ENCODE results near the gene NAXD. TPM values are rescaled to one million over a fixed set of nuclear protein-coding genes. Genes with fewer than 3 reads are reported as not detected.

The NAXD gene
- total RNA-seq, 1 donor from 2014 or later = 17.2 TPM

DNA sequence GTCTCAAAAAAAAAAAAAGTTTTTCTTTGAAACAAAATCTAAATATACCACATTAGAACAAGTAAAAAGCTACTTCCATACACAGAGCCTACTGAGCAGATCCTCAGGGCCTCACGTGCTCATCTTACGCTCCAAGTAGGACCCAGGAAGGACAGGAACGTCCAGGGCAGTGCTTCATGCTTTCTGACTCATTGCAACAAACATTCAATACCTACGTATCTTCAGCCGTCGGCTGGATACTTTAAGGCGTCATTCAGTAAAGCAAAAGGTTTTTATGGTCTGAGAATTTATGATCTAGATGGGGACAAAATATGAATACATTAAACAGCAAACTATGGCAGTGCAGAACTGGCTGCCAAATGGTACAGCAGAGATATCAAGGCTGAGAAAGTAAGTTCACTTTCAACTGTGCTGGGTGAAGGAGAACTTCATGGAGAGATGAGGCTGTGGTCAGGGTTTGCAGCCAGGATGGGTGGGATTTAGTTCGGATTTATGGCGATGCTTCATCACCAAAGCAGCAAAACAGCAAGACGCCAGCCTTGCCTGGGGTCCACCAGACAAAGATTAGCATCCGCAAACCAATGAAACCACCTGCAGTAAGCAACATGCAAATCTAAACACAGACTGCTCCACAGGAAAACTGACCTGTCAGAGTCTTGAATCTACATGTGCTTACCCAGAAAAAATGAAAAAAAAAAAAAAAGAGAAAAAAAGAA, 70.1 kb downstream of the NAXD start:
- DNase-seq (ENCODE audit: extremely low spot score in 2 of 2) = no peak
- peaks cover 0 to 47% of the 10 kb centered on the region in 2 donors for H3K36me3 ChIP-seq
- peak overlapping the region; percentile 0 for H3K27ac ChIP-seq
- H3K4me1 ChIP-seq = peaks cover 6% of the 10 kb centered on the region
- H3K27me3 ChIP-seq = no peaks in the 10 kb centered on the region
- intact Hi-C loops (cut with DNase I) = no loop called here
- no peak overlapping the region for H3K4me3 ChIP-seq
- H3K9me3 ChIP-seq = no peaks in the 10 kb centered on the region
- TF ChIP-seq, protein P1, sequence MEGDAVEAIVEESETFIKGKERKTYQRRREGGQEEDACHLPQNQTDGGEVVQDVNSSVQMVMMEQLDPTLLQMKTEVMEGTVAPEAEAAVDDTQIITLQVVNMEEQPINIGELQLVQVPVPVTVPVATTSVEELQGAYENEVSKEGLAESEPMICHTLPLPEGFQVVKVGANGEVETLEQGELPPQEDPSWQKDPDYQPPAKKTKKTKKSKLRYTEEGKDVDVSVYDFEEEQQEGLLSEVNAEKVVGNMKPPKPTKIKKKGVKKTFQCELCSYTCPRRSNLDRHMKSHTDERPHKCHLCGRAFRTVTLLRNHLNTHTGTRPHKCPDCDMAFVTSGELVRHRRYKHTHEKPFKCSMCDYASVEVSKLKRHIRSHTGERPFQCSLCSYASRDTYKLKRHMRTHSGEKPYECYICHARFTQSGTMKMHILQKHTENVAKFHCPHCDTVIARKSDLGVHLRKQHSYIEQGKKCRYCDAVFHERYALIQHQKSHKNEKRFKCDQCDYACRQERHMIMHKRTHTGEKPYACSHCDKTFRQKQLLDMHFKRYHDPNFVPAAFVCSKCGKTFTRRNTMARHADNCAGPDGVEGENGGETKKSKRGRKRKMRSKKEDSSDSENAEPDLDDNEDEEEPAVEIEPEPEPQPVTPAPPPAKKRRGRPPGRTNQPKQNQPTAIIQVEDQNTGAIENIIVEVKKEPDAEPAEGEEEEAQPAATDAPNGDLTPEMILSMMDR (IDR thresholded peaks at IDR 0.05) = no peak
- no peak for TF ChIP-seq POLR2AphosphoS5 (IDR thresholded peaks at IDR 0.05; ENCODE audit: insufficient read depth in 1 of 2, low read depth in 1 of 2)
- no peak for TF ChIP-seq POLR2A (IDR thresholded peaks at IDR 0.05)

GRCh38 chr13:110687736-110688135, 72.4 kb downstream of the NAXD start:
- intact Hi-C loops (cut with DNase I) = no loop called here
- peaks cover 6% of the 10 kb centered on the region for H3K4me1 ChIP-seq
- TF ChIP-seq, protein P1 (IDR thresholded peaks at IDR 0.05) = no peak
- no peak for TF ChIP-seq POLR2A (IDR thresholded peaks at IDR 0.05)
- TF ChIP-seq POLR2AphosphoS5 (IDR thresholded peaks at IDR 0.05; ENCODE audit: insufficient read depth in 1 of 2, low read depth in 1 of 2) = no peak
- no peak overlapping the region for H3K27ac ChIP-seq
- no peak overlapping the region for H3K4me3 ChIP-seq
- H3K9me3 ChIP-seq = no peaks in the 10 kb centered on the region
- H3K27me3 ChIP-seq = no peaks in the 10 kb centered on the region
- H3K36me3 ChIP-seq = peaks cover 0 to 26% of the 10 kb centered on the region in 2 donors
- DNase-seq (ENCODE audit: extremely low spot score in 2 of 2) = no peak

- DNase-seq (ENCODE audit: extremely low spot score in 2 of 2) = no peak
Measured at GRCh38 chr13:110689041-110689440, 73.7 kb downstream of the NAXD start.

More at GRCh38 chr13:110689041-110689440, 73.7 kb downstream of the NAXD start:
- TF ChIP-seq POLR2A (IDR thresholded peaks at IDR 0.05) = no peak
- TF ChIP-seq, protein P1 (IDR thresholded peaks at IDR 0.05) = no peak
- no peak for TF ChIP-seq POLR2AphosphoS5 (IDR thresholded peaks at IDR 0.05; ENCODE audit: insufficient read depth in 1 of 2, low read depth in 1 of 2)
- Histone ChIP-seq H3K9me3 (no peaks in the 10 kb centered on the region), H3K27ac (no peak overlapping the region), H3K4me3 (no peak overlapping the region), H3K36me3 (peaks cover 0 to 23% of the 10 kb centered on the region in 2 donors), H3K4me1 (peaks cover 3% of the 10 kb centered on the region), H3K27me3 (no peaks in the 10 kb centered on the region)
- intact Hi-C loops (cut with DNase I) = no loop called here

Other genes starting within 250 kb of the NAXD start
- 15.2 TPM for gene RAB20, start 53.8 kb upstream of the NAXD start, total RNA-seq
- gene CARS2, start 90.6 kb downstream of the NAXD start, total RNA-seq = 65.1 TPM
- 25.5 TPM for gene ING1, start 98.2 kb downstream of the NAXD start, total RNA-seq

Data from vagina (tissue), 2 donors.